ENCODE data around the gene SH3PXD2B. TPM values are rescaled to one million over a fixed set of nuclear protein-coding genes. Genes with fewer than 3 reads are reported as not detected.

The SH3PXD2B gene
- total RNA-seq, 1 experiment from 2014 or later, result 27.5 TPM

DNA sequence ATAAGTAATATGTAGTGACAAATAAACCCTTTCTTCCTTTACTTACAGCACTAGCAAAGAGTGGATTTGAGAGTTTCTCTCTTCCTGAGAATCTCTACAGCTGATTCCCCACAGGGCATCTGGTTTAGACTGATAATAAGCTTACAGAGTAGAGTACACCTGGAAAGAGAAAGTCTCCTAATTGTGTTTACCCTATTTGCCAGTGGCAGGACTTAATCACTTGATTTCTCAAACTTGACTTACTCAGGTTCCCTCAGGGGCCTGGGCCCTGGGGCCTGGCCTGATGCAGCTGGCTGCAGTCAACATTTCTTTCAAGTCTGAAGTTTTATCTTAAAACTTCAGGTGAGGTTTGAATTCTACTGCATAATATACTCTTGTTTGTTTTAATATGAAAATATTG lies 132.7 kb downstream of the SH3PXD2B start:
- BruUV-seq (replicated peaks), result no TSS peak
- TF ChIP-seq JUND (IDR thresholded peaks at IDR 0.05) (no peak), YY1 (IDR thresholded peaks at IDR 0.05; ENCODE audit: extremely low read depth, insufficient replicate concordance, low read depth, low read length) (no peak), SIN3A (IDR thresholded peaks at IDR 0.05; ENCODE audit: low read depth) (no peak), ZFX (IDR thresholded peaks at IDR 0.05) (no peak), ZNF274 (IDR thresholded peaks at IDR 0.05; ENCODE audit: low read depth, low read length) (no peak), RAD21 (IDR thresholded peaks at IDR 0.05; ENCODE audit: low read depth) (no peak), TCF7L2 (IDR thresholded peaks at IDR 0.05; ENCODE audit: borderline replicate concordance, extremely low read depth, insufficient read depth, insufficient read length) (no peak), SP1 (IDR thresholded peaks at IDR 0.05; ENCODE audit: low read depth) (no peak), FOSL1 (IDR thresholded peaks at IDR 0.05; ENCODE audit: low read depth) (no peak), EZH2phosphoT487 (IDR thresholded peaks at IDR 0.05; ENCODE audit: borderline replicate concordance) (no peak), SRF (IDR thresholded peaks at IDR 0.05; ENCODE audit: low read depth) (no peak), POLR2AphosphoS5 (IDR thresholded peaks at IDR 0.05; ENCODE audit: low read depth, low read length) (no peak)
- TF ChIP-seq, protein P1, sequence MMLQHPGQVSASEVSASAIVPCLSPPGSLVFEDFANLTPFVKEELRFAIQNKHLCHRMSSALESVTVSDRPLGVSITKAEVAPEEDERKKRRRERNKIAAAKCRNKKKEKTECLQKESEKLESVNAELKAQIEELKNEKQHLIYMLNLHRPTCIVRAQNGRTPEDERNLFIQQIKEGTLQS (IDR thresholded peaks at IDR 0.05), result no peak
- TF ChIP-seq, protein P2, sequence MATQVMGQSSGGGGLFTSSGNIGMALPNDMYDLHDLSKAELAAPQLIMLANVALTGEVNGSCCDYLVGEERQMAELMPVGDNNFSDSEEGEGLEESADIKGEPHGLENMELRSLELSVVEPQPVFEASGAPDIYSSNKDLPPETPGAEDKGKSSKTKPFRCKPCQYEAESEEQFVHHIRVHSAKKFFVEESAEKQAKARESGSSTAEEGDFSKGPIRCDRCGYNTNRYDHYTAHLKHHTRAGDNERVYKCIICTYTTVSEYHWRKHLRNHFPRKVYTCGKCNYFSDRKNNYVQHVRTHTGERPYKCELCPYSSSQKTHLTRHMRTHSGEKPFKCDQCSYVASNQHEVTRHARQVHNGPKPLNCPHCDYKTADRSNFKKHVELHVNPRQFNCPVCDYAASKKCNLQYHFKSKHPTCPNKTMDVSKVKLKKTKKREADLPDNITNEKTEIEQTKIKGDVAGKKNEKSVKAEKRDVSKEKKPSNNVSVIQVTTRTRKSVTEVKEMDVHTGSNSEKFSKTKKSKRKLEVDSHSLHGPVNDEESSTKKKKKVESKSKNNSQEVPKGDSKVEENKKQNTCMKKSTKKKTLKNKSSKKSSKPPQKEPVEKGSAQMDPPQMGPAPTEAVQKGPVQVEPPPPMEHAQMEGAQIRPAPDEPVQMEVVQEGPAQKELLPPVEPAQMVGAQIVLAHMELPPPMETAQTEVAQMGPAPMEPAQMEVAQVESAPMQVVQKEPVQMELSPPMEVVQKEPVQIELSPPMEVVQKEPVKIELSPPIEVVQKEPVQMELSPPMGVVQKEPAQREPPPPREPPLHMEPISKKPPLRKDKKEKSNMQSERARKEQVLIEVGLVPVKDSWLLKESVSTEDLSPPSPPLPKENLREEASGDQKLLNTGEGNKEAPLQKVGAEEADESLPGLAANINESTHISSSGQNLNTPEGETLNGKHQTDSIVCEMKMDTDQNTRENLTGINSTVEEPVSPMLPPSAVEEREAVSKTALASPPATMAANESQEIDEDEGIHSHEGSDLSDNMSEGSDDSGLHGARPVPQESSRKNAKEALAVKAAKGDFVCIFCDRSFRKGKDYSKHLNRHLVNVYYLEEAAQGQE (IDR thresholded peaks at IDR 0.05; ENCODE audit: low read depth), result no peak
- TF ChIP-seq, protein P3, sequence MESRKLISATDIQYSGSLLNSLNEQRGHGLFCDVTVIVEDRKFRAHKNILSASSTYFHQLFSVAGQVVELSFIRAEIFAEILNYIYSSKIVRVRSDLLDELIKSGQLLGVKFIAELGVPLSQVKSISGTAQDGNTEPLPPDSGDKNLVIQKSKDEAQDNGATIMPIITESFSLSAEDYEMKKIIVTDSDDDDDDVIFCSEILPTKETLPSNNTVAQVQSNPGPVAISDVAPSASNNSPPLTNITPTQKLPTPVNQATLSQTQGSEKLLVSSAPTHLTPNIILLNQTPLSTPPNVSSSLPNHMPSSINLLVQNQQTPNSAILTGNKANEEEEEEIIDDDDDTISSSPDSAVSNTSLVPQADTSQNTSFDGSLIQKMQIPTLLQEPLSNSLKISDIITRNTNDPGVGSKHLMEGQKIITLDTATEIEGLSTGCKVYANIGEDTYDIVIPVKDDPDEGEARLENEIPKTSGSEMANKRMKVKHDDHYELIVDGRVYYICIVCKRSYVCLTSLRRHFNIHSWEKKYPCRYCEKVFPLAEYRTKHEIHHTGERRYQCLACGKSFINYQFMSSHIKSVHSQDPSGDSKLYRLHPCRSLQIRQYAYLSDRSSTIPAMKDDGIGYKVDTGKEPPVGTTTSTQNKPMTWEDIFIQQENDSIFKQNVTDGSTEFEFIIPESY (IDR thresholded peaks at IDR 0.05; ENCODE audit: extremely low read depth, insufficient replicate concordance, low read length), result no peak
- TF ChIP-seq, protein P4, sequence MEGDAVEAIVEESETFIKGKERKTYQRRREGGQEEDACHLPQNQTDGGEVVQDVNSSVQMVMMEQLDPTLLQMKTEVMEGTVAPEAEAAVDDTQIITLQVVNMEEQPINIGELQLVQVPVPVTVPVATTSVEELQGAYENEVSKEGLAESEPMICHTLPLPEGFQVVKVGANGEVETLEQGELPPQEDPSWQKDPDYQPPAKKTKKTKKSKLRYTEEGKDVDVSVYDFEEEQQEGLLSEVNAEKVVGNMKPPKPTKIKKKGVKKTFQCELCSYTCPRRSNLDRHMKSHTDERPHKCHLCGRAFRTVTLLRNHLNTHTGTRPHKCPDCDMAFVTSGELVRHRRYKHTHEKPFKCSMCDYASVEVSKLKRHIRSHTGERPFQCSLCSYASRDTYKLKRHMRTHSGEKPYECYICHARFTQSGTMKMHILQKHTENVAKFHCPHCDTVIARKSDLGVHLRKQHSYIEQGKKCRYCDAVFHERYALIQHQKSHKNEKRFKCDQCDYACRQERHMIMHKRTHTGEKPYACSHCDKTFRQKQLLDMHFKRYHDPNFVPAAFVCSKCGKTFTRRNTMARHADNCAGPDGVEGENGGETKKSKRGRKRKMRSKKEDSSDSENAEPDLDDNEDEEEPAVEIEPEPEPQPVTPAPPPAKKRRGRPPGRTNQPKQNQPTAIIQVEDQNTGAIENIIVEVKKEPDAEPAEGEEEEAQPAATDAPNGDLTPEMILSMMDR (IDR thresholded peaks at IDR 0.05 in 2 of 3, conservative IDR thresholded peaks at IDR 0.05 in 1 of 3; ENCODE audit: borderline replicate concordance in 1 of 3, insufficient read depth in 1 of 3, low read depth in 2 of 3, low read length in 2 of 3), result no peak
- TF ChIP-seq, protein P5, sequence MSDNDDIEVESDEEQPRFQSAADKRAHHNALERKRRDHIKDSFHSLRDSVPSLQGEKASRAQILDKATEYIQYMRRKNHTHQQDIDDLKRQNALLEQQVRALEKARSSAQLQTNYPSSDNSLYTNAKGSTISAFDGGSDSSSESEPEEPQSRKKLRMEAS (IDR thresholded peaks at IDR 0.05), result no peak
- H3K9me2 ChIP-seq (ENCODE audit: insufficient read depth), result no peaks in the 10 kb centered on the region
- no peak overlapping the region for H3K4me2 ChIP-seq (ENCODE audit: low read length)
- ATAC-seq (no peak), DNase-seq (ENCODE audit: low read depth, low spot score) (no peak)
- H4K20me1 ChIP-seq (ENCODE audit: insufficient read depth), result no peaks in the 10 kb centered on the region
- H3K9me3 ChIP-seq (ENCODE audit: control insufficient read depth in 1 of 2, insufficient read depth in 1 of 2, low read depth in 1 of 2, low read length in 2 of 2), result no peaks in the 10 kb centered on the region
- H3K27me3 ChIP-seq (ENCODE audit: insufficient read depth, low read length), result no peaks in the 10 kb centered on the region
- intact Hi-C loops (cut with micrococcal nuclease), result no loop called here
- H3K79me2 ChIP-seq (ENCODE audit: insufficient read depth, low read length), result no peaks in the 10 kb centered on the region
- RAD21 ChIA-PET (ENCODE audit: low non-redundant PET in 1 of 2, low total read pairs in 2 of 2, uncharacterized antibody in 2 of 2, unreplicated experiment in 2 of 2), result no interaction called here
- H3K36me3 ChIP-seq (ENCODE audit: control insufficient read depth in 1 of 2, insufficient read depth in 2 of 2, low read length in 2 of 2), result no peaks in the 10 kb centered on the region
- no peak overlapping the region for H3K27ac ChIP-seq (ENCODE audit: low read depth, low read length)
- CTCF ChIA-PET, result no interaction called here
- H3K9ac ChIP-seq (ENCODE audit: low read length), result no peak overlapping the region
- no peak overlapping the region for H3K4me3 ChIP-seq (replicated peaks in 1 of 2; ENCODE audit: low read depth in 1 of 2, low read length in 2 of 2)
- H3K4me1 ChIP-seq (ENCODE audit: control insufficient read depth in 1 of 2, insufficient read depth in 2 of 2, low read length in 2 of 2), result no peaks in the 10 kb centered on the region
- H2AFZ ChIP-seq (ENCODE audit: low read depth, low read length, poor library complexity, severe bottlenecking), result no peak overlapping the region
- POLR2A ChIA-PET, result no interaction called here

Measured in HCT116 (cell line).